ENCODE measurements around the gene SDR42E2. TPM values are rescaled to one million over a fixed set of nuclear protein-coding genes. Genes with fewer than 3 reads are reported as not detected.

Gene SDR42E2
- polyA plus RNA-seq, 1 donor from 2014 or later: not detected

GRCh38 chr16:22191532-22192260 is 29.4 kb downstream of the SDR42E2 start:
- Histone ChIP-seq H4K20me1 (ENCODE audit: insufficient read depth) (no peaks in the 10 kb centered on the region), H3K4me2 (ENCODE audit: low read length) (peak overlapping the region; percentile 76), H3K36me3 (ENCODE audit: insufficient read depth, low read length) (no peaks in the 10 kb centered on the region), H3K9me2 (ENCODE audit: insufficient read depth, low read length) (no peaks in the 10 kb centered on the region), H3K27me3 (ENCODE audit: insufficient read depth, low read depth, low read length) (no peaks in the 10 kb centered on the region), H3K27ac (ENCODE audit: low read length) (peak overlapping the region; percentile 78), H3F3A (ENCODE audit: insufficient read depth, low read length, poor library complexity, severe bottlenecking) (no peaks in the 10 kb centered on the region), H2AFZ (ENCODE audit: low read depth, low read length) (peak overlapping the region; percentile 74), H3K9me3 (ENCODE audit: low read length) (no peaks in the 10 kb centered on the region), H3K79me2 (replicated peaks; ENCODE audit: insufficient read depth, low read length) (no peaks in the 10 kb centered on the region), H3K4me3 (ENCODE audit: low read length) (peak overlapping the region; percentile 93), H3K9ac (ENCODE audit: low read length) (peak overlapping the region; percentile 76)
- TF ChIP-seq TAF1 (IDR thresholded peaks at IDR 0.05; ENCODE audit: low read depth) (no peak), CTCF (IDR thresholded peaks at IDR 0.05; ENCODE audit: poor library complexity, severe bottlenecking) (no peak), MXI1 (conservative IDR thresholded peaks at IDR 0.05; ENCODE audit: poor library complexity, severe bottlenecking) (no peak), RAD21 (conservative IDR thresholded peaks at IDR 0.05) (no peak), REST (IDR thresholded peaks at IDR 0.05; ENCODE audit: borderline replicate concordance) (no peak), EZH2 (IDR thresholded peaks at IDR 0.05; ENCODE audit: borderline replicate concordance, insufficient read depth, low read length, poor library complexity, severe bottlenecking) (no peak), EP300 (conservative IDR thresholded peaks at IDR 0.05; ENCODE audit: poor library complexity, severe bottlenecking) (no peak), POLR2AphosphoS5 (IDR thresholded peaks at IDR 0.05) (no peak), SMC3 (conservative IDR thresholded peaks at IDR 0.05; ENCODE audit: poor library complexity) (no peak)

GRCh38 chr16:22192261-22193062 is 30.2 kb downstream of the SDR42E2 start:
- no peaks in the 10 kb centered on the region for H4K20me1 ChIP-seq (ENCODE audit: insufficient read depth)
- H3K9me2 ChIP-seq (ENCODE audit: insufficient read depth, low read length): no peaks in the 10 kb centered on the region
- H3K9ac ChIP-seq (ENCODE audit: low read length): no peak overlapping the region
- no peak for TF ChIP-seq EZH2 (IDR thresholded peaks at IDR 0.05; ENCODE audit: borderline replicate concordance, insufficient read depth, low read length, poor library complexity, severe bottlenecking)
- TF ChIP-seq MXI1 (conservative IDR thresholded peaks at IDR 0.05; ENCODE audit: poor library complexity, severe bottlenecking): no peak
- no peak for TF ChIP-seq REST (IDR thresholded peaks at IDR 0.05; ENCODE audit: borderline replicate concordance)
- no peak overlapping the region for H2AFZ ChIP-seq (ENCODE audit: low read depth, low read length)
- H3K79me2 ChIP-seq (replicated peaks; ENCODE audit: insufficient read depth, low read length): no peaks in the 10 kb centered on the region
- H3K4me2 ChIP-seq (ENCODE audit: low read length): no peak overlapping the region
- no peaks in the 10 kb centered on the region for H3K36me3 ChIP-seq (ENCODE audit: insufficient read depth, low read length)
- no peaks in the 10 kb centered on the region for H3K27me3 ChIP-seq (ENCODE audit: insufficient read depth, low read depth, low read length)
- no peak overlapping the region for H3K27ac ChIP-seq (ENCODE audit: low read length)
- H3F3A ChIP-seq (ENCODE audit: insufficient read depth, low read length, poor library complexity, severe bottlenecking): no peaks in the 10 kb centered on the region
- H3K9me3 ChIP-seq (ENCODE audit: low read length): no peaks in the 10 kb centered on the region
- peak overlapping the region; percentile 93 for H3K4me3 ChIP-seq (ENCODE audit: low read length)

Measured in neural cell (in vitro differentiated cells).